GM08714 (cell line): Measurements from ENCODE around the gene INPP5D.

Source experiments
- H3K4me3 ChIP-seq: fragments of 200-500 bp; sonication (Bioruptor generic); 2 replicates; pipeline ENCODE4 v1.5.1; 2014; ENCODE audit warnings: mild to moderate bottlenecking, low read length, inconsistent platforms
- ZNF274 ChIP-seq: IDR thresholded peaks from 2 replicates; pipeline ENCODE4 v1.6.1; 2012; ENCODE audit warnings: mild to moderate bottlenecking, low read depth, low read length

INPP5D gene

DNA sequence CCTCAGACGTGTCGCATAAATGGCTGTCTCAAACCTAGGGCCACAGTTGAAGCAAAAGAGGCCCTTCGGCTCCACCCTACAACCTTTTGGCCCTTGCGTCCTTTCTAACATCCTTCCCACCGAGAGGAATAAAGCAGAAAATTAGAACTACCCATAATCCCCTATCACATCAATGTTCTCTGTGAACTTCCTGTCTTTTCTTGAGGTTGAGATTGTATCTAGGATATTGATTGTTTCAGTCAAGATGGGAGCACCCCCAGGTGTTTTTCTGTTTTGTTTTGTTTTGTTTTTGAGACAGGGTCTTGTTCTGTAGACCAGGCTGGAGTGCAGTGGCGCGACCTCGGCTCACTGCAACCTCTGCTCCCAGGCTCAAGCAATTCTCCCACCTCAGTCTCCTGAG lies 23.6 kb downstream of the INPP5D start:
- no peak for TF ChIP-seq ZNF274
- H3K4me3 ChIP-seq: peak overlapping the region; percentile 12; the same call in 1 of the 2 replicates

DNA sequence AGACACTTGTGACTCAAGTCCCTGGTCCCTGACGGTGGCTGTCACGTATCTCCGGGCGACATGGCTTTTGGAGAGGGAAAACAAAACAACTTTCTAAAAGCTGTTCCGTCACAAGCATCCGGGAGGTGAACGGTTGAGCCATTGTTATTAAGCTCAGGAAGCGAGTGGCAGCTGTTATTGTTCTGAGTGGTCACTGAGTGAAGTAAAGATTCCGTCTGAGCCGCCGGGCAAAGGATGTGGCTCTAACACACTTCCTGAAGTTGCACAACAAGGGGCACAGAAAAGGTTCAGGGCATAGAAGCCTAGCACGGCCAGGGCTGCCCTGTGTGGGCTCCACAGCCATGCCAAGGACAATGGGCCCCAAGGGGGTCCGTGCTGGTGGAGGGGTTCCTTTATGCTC lies 24.3 kb downstream of the INPP5D start:
- peak overlapping the region; percentile 12; the same call in 1 of the 2 replicates for H3K4me3 ChIP-seq
- no peak for TF ChIP-seq ZNF274

DNA sequence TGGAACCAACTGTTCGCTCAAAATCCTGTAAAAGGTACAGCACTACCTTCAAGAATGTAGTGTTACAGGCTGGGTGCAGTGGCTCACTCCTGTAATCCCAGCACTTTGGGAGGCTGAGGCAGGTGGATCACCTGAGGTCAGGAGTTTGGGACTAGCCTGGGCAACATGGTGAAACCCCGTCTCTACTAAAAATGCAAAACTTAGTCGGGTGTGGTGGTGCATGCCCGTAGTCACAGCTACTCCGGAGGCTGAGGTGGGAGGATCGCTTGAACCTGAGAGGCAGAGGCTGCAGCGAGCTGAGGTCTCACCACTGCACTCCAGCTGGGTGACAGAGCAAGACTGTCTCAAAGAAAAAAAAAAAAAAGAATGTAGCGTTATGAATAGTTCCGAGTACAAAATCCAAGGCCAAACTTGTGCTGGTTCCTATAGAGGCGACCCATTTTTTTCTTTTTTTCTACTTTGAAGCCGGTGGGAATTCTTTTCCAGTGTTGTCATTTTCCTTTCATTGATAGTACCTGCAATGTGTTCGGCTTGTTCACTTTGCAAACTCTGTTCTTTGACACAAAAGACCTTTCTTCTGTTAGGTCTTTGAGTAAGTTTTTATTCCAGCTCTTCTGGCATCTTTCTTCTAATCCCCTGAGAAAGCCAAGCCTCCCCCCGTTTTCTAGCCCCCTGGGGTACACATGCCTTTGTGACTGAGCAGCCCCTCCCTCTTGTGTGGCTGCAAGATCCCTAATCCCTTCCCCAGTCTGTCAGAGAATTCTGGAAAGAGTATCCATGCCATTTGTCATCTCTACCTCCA lies 25.1 kb downstream of the INPP5D start:
- TF ChIP-seq ZNF274: no peak
- no peak overlapping the region; the same call in 1 of the 2 replicates for H3K4me3 ChIP-seq

DNA sequence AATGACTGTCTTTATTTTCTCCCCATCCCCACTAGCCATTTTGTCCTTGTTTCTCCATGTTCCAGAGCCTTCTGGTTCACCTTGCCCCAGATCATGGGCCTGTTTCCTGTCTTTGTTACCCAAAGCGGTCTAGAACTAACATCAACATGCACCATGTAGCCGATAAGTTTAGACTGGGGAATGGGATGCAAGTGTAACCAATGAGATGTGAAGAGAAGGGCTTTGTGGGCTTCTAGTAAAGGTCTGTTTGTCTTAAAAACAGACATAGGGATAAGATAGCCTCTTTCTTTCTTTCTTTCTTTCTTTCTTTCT lies 25.7 kb downstream of the INPP5D start:
- no peak overlapping the region; the same call in 1 of the 2 replicates for H3K4me3 ChIP-seq
- TF ChIP-seq ZNF274: no peak

DNA sequence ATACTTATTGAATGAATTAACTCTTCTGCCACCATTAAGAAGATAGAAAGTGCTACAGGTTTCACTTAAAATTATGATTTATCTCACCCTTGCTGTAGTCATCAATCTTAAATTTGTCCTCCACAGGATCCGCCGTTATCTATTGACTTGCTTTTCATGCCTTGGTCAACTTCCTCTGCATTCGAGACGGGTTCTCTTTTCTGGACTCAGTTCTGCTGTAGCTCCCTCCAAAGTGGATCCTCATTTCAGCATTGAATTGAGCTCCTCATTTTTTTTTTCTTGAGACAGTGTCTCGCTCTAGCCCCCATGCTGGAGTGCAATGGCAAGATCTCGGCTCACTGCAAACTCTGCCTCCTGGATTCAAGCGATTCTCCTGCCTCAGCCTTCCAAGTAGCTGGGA lies 27.6 kb downstream of the INPP5D start:
- no peak for TF ChIP-seq ZNF274
- no peak overlapping the region for H3K4me3 ChIP-seq

DNA sequence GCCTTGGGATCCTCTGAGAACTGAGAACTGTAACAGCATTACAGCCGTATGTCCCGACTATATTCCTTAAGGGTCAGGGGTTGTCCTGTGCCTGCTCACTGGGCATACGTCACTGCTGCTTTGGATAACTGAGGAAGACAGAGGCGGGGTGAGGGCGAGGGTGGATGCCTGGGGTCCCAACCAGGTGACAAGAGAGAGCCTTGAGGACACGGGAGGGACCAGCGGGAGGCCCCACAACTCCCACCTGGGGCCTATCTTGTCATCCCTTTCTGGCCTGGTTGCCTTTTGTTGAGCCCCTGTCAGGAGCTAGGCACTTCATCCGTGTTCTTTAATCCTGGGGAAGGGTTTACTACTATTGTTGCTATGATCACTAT lies 28.8 kb downstream of the INPP5D start:
- no peak for TF ChIP-seq ZNF274
- H3K4me3 ChIP-seq: no peak overlapping the region

DNA sequence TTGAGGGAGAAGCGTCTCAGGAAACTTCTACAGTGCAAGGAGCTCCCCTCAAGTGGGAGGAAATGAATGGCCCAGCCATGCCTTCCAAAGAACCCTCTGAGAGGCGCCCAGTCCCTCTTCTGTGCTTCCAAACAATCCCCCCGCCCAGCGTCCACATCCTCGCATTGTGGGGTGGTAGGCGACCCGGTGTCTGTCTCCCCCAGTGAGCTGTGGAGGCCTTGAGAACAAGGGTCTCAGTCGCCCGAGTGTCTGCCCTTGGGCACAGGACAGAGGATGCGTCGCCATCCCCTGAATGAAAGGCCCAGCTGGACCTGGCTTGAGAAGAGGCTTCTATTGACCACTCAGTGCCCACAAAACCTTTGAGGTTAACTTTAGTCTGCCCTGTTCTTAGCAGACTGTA lies 29.7 kb downstream of the INPP5D start:
- no peak for TF ChIP-seq ZNF274
- H3K4me3 ChIP-seq: no peak overlapping the region

DNA sequence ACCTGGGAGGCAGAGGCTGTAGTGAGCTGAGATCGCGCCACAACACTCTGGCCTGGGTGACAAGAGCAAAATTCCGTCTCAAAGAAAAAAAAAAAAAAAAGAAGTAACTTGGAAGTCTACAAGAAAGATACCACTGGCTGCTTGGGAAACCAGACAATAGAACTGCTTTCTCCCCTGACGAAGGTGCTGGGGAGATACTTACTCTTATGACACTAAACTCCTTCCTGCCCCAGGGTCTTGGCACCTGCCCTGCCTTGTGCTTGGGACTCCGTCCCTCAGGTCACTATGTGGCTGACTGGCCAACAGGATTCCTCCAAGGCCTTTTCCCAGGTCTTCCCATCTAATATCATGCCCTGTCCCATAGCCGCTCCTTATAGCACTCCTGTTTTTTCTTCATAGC lies 30.7 kb downstream of the INPP5D start:
- no peak for TF ChIP-seq ZNF274
- no peak overlapping the region for H3K4me3 ChIP-seq

DNA sequence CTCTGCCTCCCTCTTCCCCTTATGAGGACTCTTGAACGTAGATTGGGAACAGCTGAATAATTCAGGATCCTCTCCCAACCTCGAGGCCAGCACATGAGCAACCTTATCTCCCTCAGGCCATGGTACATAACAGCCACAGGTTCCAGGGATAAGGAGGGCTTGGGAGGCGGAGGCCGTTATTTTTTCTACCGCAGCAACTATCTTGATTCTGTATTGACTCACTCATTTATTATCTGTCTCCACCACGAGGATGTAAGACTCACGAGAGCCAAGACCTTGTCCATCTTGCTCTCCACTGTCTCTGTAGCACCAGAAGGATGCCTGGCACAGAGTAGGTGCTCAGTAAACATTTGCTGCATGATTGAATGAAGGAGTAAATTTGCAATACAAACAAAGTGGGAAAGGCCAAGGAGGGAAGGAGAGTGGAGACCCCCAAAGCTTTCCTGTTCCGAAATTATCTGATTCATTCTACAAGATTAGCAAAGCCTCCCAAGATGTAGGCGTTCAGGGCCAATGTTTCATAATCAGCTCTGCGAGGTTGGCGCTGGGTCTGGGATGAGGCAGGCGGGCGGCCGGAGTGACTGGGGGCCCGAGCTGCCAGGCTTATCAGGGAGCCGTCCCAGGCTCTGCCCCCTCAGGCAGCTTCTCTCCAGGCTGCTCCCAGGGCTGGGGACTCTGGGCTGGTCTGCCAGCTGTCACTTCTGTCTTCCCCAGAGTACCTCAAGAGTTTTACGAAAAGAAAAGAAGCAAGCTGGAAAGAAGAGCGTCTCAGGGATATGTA lies 31.6 kb downstream of the INPP5D start:
- no peak for TF ChIP-seq ZNF274
- H3K4me3 ChIP-seq: no peak overlapping the region

DNA sequence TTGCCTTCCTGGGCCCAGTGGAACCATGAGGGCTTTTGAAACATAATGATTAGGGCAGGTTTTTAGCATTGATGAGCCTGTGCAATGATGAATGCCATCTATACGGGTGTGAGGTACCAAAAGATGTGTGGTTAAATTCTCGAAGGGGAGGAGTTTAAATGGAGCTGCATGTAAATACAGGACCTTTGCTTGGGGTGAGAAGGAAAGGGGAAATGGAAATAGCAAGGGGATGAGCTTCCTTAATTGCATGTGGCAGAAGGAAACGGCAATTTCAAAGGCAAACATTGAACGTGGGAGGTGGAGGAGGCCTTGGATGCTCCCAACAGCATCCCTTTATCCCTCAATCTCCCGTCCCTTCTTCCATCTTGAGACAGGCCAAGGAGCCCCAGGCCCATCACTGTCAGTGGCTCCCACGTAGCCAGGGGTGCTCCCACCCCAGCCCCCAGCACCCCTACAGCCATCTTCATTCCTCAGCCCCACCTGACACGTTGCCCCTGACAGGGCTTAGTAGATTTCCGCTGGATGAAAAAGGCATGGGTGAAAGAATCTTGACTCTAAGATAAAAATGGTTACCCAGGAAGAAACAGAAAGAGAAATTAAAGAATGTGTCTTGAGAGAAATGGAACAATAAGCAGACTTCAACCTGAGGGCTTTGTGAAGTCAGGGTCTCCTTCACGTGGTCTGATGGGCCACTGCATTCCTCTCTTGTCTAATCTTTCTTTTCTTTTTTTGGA lies 32.5 kb downstream of the INPP5D start:
- no peak for TF ChIP-seq ZNF274
- H3K4me3 ChIP-seq: no peak overlapping the region

DNA sequence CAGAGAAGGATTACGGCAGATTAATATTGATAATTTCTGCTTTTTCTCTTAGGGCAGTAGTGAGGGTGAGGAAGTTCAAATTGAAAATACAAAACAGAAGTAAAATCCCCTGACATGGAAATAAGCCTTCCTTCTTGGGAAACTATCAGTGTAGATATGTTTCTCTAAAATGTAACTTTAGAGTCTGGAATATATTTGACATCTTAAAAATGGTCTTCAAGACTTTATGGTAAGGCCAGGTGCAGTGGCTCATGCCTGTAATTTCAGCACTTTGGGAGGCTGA lies 33.0 kb downstream of the INPP5D start:
- no peak for TF ChIP-seq ZNF274
- no peak overlapping the region for H3K4me3 ChIP-seq

DNA sequence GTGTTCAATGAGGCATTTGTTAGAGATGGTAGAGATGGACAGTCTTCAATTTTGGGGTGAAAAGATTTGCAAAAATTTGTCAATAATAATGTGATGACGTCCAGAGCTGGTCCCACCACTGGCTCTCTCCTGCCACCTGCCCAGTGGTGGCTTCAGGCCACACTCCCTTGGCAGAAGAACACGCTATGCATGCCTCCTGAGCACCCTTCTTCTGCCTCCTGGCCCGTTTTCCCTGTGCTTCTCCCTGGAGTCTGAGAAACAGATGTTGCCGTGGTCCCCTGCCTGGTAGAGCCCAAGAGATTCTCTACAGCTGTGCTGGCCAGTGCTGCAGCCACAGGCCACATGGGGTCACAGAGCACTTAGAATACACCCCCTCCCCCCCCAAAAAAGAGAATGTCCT lies 33.6 kb downstream of the INPP5D start:
- H3K4me3 ChIP-seq: no peak overlapping the region
- TF ChIP-seq ZNF274: no peak

DNA sequence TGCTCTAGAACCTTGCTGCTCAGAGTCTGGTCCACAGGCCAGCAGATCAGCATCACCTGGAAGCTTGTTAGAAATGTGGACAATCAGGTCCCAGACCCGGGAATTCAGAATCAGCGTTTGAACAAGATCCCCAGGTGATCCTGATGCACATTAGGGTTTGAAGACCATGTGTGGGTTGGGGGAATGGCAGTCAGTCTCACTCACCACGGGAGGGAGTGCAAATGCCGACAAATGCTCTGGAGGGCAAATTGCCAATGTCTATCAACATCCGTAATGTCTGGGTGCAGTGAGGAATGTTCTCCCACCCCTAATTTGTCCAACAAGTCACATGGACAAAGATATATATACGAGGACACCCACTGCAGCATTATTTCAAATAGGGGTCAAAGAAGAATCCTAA lies 34.5 kb downstream of the INPP5D start:
- no peak for TF ChIP-seq ZNF274
- H3K4me3 ChIP-seq: no peak overlapping the region

DNA sequence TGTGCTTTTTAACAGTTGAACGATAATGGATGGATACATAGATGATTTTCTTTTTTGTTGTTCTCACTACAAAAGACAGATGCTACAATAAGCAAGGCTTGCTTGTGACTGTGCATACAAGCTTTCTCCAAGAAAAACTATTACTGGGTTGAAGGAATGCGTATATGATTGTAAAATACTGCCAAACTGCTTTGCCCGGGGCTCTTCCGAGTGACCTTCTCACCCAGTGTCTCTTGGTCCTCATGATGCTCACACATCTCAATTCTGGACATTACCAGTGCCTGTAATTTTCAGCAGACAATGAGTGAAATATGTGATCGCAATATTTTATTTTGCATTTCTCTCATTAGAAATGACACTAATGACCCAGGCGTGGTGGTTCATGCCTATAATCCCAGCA lies 35.9 kb downstream of the INPP5D start:
- TF ChIP-seq ZNF274: no peak
- no peak overlapping the region for H3K4me3 ChIP-seq

DNA sequence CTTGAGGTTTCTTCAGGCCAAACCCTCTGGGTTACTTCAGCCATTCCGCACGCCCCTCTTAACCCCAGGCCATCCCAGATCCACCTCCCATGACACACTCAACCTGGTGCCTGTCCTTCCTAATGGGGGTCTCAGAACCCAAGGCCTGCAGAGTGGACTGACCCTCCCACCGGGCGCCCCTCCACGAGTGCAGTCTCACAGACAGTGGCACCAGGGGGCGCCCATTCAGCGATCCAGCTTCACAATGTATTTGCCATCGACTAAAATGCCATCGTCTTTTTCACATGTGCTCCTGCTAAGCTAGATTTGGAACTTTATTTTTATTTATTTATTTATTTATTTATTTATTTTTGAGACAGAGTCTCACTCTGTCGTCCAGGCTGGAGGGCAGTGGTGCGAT lies 38.5 kb downstream of the INPP5D start:
- TF ChIP-seq ZNF274: no peak
- no peak overlapping the region for H3K4me3 ChIP-seq

DNA sequence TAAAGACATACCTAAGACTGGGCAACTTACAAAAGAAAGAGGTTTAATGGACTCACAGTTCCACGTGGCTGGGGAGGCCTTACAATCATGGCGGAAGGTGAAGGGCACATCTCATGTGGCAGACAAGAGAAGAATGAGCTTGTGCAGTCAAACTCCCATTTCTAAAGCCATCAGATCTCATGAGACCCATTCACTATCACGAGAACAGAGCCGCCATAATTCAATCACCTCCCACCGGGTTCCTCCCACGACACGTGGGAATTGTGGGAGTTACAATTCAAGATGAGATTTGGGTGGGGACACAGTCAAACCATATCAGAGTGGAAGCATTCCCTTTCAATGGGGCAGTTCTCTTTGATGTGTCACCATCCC lies 39.7 kb downstream of the INPP5D start:
- peak overlapping the region; percentile 6; the same call in 1 of the 2 replicates for H3K4me3 ChIP-seq
